GM19328 (cell line): ENCODE data around the gene MAP2K6.

Source experiments
- ATAC-seq: cut with Tn5 transposase; IDR thresholded peaks from one replicate; pipeline ENCODE4 v1.9.1; 2021; ENCODE audit warnings: mild to moderate bottlenecking, moderate library complexity; ENCODE audit not compliant: unreplicated experiment

The MAP2K6 gene

DNA sequence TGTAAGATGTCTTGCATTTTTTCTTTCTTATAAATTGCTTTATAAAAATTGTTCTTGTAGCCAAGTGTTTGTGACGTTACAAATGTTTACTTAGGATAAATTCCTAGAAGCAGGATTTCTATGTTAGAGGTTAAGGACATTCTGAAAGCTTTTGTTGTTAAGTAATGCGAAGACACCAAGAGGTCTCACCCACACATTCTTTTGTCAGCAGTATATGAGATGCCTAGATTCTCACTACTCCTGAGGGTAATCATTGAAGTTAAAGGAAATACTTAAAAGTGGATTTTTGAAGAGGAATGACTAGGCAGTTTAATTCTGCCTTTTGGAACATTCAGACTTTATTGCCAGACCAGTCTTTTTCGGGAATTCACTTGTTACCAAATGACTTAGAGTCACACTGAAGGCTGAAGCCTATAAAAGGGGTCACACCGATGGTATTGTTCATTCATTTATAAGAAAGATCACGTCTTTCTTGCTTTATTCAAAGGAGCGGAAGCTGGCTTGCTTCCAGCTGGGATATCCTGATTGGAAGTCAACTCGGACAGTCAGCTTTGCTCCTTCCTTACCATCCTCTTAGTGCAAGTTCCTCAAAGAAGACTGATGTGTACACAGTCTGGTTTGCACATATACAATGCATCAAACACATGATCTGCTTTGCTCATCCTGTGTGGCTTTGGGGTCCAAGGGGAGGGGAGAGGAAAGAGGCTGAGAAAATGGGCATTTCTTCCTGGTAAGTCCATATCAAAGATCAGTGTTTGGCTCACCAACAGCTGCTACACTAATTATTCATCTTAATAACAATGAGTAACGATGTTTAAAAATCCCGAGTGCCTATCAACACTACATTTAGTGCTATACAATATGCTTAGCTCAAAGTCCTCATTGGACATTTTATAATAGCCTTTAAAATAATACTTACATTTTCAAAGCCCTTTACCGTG, 160.0 kb downstream of the MAP2K6 start:
- ATAC-seq, result no peak

DNA sequence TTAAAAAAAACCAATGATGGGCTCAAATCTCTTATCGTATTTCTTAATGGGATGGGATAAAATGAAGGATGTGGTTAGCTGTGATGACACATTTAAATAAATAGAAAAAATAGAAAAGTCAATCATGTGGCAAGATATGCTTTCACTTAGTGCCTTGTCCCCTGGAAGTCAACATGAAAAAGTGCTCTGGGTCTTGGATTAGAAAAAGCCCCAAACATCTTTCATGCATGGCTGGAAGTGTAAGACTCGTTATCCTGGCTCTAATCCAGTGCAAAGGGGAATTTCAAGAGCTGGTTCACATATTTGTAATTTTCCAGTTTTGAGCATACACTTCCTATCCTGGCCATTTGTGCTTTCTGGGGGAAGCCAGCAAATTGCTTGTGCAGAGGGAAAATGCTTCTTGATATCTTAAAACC, 160.9 kb downstream of the MAP2K6 start:
- no peak for ATAC-seq

- ATAC-seq, result no peak
These were observed 162.6 kb downstream of the MAP2K6 start for GRCh38 chr17:69577098-69577497.

DNA sequence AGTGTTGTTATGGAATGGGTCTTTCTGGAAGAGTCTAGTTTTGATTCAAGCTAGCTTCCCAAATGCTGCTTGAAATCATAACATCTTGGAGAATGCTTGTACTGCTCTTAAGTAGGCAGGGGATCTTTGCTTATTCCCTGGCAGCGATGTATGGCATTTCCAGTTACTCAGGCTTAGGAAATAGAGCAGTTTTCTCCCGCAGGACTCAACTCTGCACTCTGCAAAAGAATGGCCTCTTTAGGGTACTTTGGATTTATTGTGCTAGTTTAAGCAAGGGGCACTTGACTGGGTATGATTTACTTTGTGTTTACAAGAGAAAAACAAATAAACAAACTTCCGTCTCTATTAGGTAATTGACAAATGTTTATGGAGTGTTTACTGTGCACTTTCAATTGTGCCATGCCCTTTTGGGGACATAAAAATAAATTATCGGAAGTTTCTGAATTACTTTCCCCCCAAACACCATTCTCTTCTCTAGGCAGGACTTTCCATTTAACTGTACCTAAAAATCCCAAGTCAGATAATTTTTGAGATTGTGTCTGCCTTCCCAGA, 164.0 kb downstream of the MAP2K6 start:
- no peak for ATAC-seq

- ATAC-seq, result no peak
These were observed 165.6 kb downstream of the MAP2K6 start for GRCh38 chr17:69579961-69580677.

DNA sequence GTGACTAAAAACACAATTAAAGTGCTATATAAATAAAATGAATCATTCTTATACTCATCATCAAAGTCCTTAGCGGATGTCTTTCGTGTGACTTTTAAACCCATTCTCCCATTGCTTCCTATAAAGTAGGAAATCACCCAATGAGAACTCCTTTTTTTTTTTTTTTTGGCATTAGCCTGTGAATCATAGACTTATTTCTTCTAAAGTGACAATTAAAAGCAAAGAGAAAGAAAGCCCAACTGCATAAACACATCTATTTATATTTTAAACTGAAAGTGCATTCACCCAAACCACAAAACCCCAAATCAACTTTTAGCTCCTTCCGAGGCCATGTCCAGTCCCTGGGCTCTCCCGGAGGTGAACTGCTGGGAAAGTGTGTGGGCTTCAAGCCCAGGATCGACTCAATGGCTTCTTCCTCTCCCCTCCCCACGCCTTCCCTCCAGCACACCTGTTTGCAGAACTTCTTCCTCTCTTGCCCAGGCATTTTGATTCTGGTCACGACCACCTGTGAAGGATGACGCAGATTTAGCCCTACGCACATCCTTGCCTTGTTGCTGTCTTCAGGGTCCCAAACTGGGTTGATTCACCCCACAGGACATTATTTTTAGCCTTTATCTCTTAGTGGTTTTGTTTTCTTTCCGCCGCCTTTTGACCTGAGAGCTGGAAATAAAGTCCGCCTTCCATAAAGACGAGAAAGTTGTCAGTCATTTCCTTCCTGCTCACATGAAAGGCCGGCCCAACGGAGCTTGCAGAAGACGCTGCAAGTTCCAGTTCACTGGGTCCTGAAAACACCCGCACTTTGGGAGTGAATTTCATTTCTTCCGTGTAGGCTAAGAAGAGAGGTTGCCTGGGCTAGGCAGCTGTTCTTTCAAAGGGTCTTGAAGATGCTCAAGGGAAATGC, 166.8 kb downstream of the MAP2K6 start:
- peak; percentile 72 for ATAC-seq

GRCh38 chr17:69588316-69588715, 173.8 kb downstream of the MAP2K6 start:
- ATAC-seq, result no peak

GRCh38 chr17:69588827-69589239, 174.3 kb downstream of the MAP2K6 start:
- no peak for ATAC-seq

DNA sequence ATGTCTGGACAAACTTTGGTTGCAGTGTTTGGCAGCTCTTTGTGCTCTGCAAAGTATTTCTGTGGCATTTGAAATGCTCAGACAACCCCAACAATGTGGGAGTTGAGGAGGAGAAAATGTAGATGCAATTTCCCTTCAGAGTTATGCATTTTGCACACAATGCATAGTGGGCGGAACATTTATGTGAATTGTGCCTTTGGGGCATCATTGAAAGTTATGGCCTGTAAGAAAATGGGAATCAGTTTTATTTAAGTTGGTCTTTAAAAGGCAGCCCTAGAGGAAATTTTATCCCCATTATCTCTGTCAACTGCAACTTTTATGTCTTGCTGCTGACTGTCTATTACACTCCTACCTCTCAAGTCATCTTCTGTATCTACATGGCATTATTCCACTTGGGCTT, 176.2 kb downstream of the MAP2K6 start:
- no peak for ATAC-seq

DNA sequence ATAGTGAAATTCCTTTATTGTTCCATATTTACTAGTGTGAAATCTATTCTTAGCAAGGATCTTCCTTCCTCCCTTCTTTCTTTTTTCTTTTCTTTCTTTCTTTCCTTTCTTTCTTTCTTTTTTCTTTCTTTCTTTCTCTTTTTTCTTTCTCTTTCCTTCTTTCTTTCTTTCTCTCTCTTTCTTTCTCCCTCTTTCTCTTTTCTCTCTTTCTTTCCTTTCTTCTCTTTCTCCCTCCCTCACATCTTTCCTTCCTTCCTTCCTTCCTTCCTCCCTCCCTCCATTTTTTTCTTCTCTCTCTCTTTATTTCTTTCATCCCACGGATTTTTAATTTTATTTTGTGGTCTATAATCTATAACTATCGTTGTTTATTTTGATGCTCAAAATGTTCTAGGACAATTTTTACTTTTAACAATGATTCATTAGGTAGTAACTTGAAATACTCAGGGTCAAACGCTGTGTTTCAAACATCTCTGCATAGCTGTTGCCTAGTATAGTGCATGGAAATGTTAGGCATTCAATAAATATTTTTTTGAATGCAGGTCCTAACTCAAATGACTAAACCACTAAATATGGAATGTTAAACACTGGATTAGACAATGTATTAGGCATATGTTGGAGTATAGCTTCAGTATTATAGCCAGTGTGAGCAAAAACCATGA, 178.3 kb downstream of the MAP2K6 start:
- ATAC-seq, result no peak

- ATAC-seq, result no peak
These were observed 178.8 kb downstream of the MAP2K6 start for GRCh38 chr17:69593351-69593715.

- ATAC-seq, result no peak
These were observed 179.2 kb downstream of the MAP2K6 start for GRCh38 chr17:69593716-69594115.

DNA sequence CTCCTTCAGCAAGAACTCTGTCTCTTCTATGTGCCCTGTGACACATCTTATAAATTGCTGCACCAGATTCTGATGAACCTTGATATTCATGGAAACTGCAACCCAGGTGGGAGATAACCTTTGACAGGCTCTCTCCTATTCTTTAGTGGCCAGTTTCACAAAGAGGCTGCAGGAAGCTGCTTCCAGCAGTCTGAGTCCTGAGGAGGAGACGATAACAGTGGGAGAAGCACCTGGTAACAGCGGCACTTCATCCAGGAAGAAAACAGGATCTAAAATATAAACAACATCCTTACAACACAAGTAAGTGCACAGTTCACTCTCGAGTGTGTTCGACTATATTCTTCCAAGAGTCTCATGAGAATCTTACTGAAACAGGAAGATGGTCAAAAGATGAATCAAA, 180.1 kb downstream of the MAP2K6 start:
- ATAC-seq, result no peak

DNA sequence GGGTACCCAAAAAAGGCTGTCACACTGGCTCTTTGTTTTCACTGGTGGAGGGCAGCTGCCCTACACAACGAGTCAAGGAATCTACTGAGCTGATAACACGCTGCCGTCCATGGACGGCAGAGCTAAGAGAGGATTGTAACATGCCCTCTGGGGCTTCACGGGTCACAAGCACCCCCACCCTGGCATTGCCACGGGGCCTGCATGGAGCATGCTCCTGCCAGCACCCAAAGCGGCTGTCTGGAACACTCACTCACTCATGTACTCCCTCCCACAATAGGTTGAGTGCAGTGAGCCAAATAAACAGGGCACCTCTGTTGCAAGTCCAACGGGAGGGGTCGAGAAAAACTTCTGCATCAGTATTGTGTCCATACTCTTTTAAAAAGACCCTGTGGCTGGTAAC, 181.6 kb downstream of the MAP2K6 start:
- ATAC-seq, result no peak

DNA sequence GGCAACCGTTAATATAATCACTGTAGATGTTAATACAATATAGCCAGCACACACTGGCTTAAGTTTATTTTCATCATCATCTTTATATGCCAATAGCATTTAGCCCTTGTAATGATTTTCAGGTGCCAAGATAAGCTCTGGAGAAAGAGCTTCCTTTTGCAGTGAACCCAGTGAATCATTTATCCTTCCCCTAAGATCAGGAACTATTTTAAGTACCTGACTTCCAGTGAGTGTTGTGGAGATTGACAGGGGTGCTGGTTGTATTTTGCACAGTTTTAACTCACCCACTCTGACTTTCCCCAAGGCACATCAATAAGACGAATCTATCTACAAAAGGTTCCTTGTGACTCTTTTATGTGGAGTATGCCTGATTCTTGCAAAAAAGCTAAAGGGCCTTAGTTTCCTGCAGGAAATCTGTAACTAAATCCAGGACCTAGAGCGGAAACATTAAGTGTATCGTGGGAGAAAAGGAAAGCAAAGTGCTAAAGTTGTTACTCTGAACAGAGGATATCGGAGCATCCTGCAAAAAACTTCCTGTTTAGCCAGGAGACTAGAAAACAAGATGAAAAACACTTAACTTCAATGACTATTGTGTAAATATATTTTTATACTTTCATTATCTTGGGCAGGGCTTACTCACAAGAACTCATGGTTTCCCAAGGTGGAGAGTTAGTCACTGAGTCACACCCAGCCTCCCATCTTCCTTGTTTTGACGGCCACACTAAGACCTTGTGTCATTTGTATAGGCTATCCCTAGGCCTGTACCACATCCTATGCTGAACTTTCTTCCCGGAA, 183.6 kb downstream of the MAP2K6 start:
- no peak for ATAC-seq

DNA sequence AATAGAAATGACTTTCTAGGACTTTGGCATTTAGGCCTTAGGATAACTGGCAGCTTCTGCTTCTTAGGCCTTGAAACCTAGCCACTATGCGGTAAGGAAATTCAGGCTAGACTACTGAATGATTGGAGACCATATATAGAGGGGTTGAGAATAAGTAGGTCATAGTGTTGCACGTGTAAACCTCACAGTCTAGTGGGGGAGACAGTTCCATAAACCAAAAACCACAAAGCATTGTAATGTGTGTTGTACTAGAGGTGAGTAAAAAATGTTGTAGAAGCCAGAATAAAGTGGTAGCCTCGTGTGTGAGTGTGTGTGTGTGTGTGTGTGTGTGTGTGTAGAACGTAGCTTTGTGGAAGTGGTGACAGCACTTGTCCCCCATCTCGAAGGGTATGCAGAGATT, 188.5 kb downstream of the MAP2K6 start:
- ATAC-seq, result no peak
